HG02763 (cell line): ENCODE results near the gene TECPR1.
"Not testable (repeated sequence)": the region's sequence is repeated elsewhere in the genome, so short reads cannot be mapped to it uniquely, and the experiment has no call there.

ENCODE experiments used
- ATAC-seq: cut with Tn5 transposase; IDR thresholded peaks from one replicate; pipeline ENCODE4 v1.9.1; 2021; ENCODE audit warnings: mild to moderate bottlenecking, moderate library complexity; ENCODE audit not compliant: unreplicated experiment

TECPR1 gene

DNA sequence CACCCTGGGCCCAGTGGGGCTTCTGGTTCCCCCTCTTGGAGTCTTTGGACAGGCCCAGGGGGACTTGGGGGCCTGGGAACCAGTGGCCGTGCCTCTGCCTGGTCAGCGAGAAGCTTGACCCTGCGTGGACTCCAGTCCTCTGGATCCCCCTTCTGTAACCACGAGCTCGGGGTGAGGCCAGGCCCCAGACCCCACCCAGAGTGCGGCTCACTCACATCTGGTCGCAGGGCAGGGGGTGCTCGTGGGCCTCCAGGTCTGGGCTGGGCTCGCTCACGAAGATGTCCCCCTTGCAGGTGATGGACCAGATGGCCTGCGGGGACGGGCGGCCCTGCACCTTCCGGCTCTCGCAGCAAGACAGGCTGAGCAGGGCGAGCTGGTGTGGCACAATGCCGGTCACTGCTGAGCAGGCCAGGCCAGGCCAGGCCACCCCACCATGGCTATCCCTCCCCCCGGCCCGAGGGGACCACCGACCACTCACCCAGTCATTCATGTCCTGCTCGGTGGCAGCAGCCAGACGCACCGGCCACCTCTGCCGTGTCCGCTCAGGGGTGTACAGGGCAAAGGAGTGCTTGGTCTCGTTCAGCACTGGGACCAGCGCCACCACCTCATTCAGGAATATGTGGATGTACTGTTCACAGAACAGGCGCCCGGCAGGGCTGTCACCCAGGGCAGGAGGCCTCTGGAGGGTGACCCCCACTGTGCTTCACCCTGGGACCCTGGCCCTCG is 21.1 kb downstream of the TECPR1 start:
- no peak for ATAC-seq

DNA sequence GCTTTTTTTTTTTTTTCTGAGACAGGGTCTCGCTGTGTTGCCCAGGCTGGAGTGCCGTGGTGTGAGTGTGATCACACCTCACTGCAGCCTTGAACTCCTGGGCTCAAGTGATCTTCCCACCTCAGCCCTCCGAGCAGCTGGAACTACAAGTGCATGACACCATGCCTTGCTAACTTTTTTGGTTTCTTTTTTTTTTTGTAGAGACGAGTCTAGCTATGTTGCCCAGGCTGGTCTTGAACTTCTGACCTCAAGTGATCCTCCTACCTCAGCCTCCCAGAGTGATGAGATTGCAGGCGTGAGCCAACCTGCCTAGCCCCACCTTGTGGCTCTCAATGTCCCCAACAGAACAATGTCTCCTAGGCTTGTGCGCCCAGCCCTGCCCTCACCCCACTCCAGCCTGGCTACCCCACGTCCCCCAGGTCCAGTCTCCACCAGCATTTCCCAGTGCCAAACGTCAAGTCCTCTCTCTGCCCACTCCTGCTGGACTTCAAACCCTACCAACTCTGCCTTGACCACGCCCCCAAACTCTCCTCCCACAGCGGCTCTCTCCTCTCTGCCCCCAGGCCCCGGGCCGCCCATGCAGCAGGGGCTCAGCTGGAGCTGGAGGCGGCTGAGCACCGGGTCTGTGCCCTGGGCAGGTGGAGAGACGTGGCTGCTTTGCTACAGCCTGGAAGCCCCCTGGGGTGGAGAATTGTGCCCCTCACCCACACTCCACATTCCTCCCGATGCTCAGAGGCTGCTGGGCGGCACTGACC is 21.9 kb downstream of the TECPR1 start:
- ATAC-seq: no peak

DNA sequence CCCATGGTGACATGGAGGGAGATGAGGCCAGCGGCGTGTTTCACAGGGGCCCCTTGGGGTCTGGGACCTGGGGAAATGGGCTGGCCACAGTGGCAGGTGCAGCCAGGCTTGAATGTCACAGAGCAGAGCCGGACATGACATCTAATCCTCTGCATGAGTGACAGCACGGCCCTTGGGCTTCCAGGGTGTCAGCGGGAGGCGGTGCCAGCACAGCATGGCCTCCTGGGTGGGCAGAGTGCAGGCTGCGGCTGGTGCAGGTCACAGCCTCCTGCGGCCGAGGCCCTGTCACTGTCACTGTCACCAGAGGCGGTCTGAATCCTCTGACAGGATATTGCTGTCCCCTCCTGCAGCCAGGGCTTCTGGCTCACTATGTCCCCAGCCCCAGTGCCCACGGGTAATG is 22.6 kb downstream of the TECPR1 start:
- no peak for ATAC-seq

DNA sequence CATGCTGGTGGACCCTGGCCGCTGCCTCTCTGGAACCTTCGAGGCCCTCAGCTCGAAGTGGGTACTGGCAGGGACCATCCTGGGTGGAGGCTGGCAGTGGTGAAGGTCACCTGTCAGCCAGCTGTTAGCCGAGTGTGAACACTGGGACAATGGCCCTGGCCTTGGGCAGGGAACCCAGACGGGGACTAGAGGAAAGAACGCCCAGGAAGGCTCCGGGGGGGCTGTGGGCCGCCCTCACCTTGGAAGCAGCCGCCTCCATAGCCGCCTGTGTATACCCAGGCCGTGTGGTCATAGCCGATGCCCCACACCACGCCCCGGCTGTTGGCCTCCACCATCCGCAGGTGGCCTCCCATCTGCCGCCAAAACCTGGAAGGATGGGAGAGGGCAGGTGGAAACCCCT is 23.2 kb downstream of the TECPR1 start:
- ATAC-seq: no peak

DNA sequence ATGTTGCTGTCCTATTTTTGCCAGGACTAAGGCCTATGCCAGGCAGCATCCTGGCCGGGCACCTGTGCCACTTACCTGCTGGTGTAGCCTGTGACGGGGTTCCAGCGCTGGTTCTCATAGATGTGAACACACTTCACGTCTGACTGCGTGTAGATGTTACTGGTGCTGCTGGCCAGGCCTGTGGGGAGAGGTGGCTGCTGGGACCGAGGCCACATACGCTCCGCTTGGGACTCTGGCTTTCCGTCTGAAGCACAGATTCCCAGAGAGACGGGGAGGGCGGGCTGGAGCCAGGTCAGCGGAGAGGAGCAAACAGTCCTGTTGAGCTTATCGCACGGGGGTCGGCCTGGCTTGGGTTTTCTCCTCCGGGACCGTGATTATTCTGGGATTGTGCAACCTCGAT is 24.1 kb downstream of the TECPR1 start:
- ATAC-seq: no peak

DNA sequence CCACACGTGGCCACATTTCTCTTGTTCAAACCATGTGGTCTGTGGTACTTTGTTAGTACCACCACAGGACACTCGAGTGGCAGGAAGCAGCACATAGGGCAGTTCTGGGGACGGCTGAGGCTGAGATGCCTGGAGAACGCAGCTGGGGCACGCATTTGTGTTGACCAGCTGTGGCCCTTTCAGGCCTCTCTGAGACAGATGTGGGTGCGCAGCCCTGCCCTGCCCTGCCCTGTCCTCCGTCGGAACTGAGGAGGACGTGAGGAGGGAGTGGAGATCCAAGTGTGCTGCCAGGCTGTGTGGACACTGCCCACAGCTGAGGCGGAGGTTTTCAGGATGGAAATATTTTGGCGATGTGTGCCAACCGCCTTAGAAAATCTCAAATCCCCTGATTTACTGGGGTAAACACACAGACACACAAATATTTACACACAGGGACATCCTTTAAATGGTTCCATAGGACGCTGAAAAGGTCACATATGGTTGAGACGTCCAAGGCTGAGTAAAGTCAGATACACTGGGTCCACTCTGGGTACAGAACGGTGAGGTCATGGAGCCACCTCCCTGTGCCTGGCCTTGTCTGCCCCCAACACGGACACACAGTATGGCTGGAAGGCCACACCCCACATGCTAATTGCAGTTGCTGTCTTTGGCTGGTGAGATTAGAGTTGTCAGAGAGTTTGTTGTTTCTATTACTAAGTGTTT is 26.0 kb downstream of the TECPR1 start:
- no peak for ATAC-seq

DNA sequence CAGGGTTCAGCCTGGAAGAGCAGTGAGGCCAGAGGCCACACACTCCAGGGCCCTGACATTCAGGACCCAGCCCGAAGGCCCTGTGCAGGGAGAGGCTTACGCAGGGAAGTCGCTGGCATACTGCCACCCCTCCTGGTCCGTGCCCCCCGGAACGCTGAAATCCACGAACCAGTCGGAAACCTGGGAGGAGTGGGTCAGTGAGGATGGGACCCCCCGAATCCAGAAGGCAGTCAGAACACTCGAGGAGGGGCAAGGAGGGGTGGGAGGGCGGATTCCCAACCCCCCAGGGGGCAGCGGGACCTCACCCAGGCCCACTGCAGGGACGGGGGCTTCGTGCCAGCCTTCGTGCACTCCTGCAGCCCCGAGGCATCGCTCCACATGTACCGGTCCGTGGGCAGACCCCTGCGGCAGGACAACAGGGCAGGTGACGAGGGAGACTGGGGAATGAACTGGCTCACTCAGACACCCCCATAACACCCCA is 27.3 kb downstream of the TECPR1 start:
- no peak for ATAC-seq

DNA sequence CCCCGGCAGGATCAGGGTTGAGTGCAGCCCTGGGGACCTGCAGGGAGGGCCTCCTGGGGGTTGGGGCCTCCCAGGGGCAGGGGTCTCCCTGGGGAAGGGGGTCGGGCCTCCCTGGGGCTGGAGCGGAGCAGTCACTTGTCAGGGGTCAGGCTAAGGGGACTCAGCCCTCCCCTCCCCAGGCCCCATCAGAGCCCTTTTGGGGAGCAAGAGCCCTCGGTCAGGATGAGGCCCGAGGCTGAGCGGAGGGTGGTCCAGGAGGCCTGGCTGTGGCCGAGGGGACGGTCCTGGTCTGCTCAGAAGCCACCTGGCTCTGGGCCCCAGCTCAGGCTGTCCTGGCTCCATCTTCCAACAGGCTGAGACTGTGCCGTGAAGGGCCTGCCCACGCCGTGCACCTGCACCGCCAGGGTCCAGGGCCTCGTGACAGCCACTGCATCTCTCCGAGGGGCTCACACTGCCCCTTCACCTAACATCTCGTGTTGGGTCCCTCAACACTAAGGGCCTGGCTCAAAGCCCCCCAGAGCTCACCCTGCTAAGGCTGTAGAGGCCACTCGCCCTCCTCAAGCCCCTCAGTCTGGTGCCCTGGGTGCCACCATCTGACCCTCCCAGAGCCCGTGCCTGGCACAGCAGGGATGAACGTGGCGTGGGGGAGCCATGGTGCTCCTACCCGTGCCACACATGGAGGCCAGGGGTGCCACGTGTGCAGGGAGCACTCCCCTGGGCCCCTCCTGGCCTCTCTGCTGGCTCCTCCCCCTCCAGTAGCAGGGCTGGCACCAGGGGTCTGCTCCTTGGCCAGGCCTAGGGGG is 27.9 kb downstream of the TECPR1 start:
- ATAC-seq: no peak

DNA sequence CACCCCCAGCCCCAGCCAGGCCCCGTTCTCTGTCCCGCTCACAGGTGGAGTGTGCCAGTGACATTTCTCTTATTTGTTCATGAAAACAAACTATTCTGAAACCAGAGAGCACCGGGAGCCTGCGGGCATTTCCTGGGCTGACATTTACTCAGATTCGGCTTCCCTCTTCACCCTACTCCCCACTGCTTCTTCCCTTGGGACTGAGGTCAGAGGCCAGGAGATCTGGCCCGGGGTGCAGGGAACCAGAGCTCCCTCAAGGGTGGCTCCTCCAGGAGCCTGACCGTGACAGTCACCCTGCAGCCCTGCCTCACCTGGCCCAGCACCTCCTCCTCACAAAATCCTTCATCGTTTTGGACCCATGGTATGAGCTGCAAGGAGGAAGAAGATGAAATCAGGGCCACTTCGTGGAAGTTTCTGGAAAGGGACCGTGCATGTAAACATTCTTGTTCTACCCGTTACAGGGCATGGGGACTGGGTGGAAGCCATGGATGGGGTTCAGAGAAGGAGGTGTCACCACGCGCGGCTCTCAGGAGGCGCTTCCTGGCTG is 28.6 kb downstream of the TECPR1 start:
- ATAC-seq: no peak

DNA sequence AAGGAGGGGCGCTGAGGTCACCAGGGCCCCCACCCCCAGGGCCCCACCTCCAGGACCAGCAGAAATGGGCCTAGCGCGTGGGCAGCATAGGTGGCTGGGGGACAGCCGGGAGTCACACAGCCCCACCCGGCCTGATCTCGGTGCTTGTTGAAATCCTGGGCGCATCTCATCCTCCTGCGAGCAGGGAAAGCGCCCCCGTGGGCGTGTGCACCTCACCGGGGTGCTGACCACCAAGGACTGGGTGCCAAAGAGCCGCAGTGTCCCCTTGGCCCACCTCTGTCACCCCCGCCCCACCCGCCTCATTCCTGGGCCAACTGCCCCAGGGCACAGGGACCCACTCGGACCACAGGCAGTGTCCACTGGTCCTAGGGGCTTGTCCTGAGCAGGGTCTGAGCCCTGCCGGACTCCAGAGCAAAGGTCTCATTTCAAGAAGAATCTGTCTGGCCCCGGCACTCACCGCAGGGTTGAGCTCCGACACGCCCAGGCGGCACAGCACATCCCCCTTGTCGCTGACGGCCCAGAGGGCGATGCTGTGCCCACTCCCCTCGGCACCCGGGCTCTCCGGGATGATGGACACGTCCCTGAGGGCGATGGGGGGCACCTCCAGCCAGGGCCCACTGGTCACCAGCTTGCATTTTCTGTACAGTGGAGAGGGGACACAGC is 29.4 kb downstream of the TECPR1 start:
- ATAC-seq: no peak

DNA sequence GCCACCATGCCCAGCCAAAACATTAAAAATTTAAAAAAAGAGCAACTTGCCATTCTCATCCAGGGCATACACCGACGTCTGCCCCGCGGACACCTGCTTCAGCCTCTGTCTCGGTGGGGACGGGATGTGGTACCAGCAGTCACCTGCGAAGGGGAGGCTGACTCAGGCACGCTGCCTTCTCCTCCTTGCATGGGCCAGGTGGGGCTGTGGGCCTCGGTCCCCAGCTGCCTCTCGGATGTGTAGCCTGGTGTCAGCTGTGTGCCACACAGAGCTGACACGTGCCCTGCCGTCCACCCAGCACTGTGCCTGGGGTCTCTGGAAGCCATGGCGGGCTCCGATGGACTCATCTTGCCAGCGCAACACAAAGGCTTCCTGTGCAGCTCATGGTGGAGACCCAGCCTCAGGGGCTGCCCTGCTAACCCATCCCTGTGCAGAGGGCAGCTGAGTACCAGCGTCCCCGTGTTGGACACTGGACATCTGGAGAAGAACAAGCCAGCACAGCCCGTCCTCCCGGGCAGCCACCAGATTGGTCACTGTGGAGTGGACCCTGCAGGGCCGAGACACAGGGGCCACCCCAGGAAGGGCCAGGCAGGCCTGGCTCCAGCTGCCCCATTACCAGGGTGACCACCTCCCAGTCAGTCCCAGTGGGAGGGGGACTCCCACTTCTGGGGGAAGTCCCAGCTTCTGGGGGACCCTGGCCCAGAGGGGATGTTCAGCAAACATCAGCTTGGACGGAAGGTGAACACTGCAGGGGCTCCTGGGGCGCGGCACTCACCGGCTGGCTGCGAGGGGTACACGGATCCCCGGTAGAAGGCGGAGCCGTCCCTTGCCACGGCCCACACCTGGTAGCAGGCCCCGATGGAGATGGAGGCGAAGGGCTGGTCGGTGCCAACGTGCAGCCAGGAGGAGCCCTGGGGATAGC is 30.2 kb downstream of the TECPR1 start:
- ATAC-seq: no peak

DNA sequence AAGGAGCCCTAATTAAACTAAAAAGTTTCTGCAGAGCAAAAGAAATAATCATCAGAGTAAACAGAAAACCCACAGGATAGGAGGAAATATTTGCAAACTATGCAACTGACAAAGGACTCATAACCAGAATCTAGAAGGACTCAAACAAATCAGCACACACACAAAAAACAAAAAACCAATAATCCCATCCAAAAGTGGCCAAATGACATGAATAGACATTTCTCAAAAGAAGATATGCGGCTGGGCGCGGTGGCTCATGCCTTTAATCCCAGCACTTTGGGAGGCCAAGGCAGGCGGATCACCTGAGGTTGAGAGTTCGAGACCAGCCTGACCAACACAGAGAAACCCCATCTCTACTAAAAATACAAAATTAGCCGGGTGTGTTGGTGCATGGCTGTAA is 32.6 kb downstream of the TECPR1 start:
- ATAC-seq: not testable (repeated sequence)

DNA sequence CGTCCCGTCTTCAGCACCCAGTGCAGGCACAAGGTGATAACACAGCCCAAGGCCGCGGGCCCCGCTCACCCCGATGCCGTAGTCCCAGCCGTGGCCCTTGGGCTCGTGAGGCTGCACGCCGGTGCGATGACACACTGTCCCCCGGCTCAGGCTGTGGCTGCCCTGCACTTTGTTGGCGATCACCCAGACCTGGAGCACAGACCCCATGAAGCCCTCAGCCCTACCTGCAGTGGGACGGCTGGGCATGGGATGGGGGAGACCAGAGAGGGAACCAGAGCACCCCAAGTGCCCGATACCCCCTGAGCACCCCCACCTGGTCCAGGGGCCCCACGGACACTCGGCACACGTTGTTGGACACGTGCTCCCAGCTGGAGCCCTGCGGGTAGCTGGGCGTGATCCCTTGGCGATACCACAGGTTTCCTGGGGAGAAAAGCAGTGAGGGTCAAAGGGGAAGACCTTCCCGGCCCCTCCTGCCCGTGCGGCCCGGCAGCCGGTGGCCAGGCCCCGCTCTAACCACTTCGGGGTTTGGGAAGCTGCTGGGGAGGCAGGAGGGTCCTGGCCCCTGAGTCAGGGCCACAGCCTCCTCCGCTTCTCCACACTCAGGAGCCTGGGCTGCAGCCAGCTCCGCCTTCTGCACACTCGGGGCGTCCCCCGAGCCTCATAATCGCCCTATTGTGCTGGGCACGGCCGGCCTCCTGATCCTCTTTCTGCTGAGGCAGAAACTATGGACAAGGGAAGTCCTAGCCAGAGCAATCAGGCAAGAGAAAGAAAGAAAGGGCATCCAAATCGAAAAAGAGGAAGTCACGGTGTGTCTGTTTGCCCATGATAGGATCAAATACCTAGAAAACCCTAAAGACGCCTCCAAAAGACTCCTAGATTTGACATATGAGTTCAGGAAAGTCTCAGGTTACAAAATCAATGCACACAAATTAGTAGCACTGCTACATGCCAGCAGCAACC is 34.1 kb downstream of the TECPR1 start:
- no peak for ATAC-seq

DNA sequence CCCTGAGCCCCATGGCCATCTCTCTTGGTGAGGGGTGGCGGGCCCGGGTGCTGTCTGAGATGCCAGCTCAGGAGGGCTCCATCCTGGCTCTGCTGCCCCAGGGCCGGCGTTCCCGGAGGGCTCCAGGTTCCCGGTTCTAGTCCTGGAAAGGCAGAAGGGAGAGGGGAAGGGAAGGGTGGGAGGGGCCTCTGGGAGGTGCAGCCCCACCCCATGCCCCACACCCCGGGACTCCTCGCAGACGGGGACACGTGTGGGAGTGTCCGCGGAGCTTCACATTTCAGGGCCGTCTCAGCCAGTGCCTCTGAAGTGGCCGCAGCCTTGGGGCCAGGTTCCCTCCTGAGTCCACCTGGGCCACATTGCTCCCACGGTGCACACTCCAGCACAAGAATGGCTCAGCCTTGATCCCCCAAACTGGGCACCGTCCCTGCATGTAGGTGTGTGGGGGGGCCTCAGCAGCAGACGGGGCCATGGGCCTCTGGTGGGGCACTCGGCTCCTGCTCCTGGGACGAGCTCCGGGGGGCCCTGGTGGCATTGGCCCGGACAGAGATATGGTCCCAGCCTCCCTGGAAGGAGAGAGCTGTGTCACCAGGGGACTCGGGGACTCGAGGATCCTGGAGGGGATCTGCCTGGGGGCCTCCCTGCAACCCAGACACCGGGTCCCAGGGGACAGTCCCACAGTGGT is 35.0 kb downstream of the TECPR1 start:
- ATAC-seq: no peak

DNA sequence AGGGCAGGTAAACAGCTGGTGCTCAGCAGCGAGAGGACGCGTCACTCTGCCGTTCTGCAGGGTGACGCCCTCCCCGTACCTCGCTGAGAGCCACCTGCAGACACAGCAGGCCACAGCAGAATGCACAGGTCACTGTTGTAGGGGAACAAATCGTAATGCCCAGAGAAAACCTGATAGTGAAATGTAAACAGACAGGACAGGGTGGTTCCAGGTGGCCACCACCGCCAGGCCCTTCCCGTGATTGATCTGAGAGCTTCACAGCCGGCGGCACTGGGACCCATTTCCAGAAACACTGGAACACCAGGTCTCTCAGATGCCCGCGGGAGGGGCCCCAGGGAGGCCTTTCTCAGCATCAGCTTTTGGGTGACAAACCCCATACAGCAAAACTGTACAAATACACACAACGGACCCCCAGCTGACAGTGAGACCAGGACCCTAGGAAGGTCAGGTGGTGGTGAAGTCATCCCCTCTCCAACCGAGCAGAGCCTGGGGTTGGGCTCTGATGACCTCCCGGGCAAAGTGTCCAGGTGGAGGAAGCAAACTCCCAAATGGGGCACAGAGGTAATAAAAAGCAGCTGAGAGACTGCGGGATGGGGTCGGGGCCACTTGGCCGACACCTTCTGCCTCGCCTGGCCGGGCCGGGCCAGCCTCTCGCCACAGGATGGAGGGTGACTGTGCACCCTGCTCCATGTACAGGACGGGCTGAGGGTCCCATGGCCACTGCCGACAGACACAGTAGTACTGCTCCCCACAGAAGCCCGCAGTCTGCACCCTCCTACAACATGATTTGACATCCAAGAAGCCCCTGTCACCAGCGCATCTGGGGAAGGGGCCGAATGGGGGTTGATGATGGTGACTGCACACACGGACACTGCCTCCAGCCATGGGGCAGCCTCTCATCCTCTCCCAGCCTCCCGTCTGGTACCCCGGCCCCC is 36.2 kb downstream of the TECPR1 start:
- ATAC-seq: no peak

DNA sequence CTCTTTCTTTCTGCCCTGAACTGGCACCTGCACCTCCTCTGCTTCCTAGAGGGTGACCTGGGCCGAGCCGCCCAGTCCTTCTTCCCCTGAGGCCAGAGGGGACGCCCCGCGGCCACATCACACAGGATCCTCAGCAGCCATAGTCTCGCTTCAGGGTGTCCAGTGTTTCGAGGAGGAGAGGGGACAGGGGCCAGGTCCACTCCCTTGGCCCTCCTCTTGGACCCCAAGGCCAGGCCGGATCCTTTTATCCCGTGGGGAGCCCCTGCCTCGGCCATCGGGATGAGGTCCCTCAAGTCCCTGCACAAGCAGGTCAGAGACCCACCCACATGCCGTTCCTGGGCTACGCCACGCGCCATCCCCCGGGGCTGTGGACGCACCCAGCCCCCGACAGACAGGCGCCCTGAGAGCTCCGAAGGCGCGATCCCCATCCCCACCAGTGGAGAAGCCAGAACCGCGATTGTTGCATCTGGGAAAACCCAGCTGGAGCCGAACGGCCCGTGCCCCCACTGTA is 37.2 kb downstream of the TECPR1 start:
- no peak for ATAC-seq
